HG02852 (cell line): Measurements from ENCODE around the gene SQOR.

ENCODE experiments used
- ATAC-seq: cut with Tn5 transposase; IDR thresholded peaks from one replicate; pipeline ENCODE4 v1.9.1; 2021; ENCODE audit warnings: mild to moderate bottlenecking, moderate library complexity; ENCODE audit not compliant: unreplicated experiment

Gene SQOR

DNA sequence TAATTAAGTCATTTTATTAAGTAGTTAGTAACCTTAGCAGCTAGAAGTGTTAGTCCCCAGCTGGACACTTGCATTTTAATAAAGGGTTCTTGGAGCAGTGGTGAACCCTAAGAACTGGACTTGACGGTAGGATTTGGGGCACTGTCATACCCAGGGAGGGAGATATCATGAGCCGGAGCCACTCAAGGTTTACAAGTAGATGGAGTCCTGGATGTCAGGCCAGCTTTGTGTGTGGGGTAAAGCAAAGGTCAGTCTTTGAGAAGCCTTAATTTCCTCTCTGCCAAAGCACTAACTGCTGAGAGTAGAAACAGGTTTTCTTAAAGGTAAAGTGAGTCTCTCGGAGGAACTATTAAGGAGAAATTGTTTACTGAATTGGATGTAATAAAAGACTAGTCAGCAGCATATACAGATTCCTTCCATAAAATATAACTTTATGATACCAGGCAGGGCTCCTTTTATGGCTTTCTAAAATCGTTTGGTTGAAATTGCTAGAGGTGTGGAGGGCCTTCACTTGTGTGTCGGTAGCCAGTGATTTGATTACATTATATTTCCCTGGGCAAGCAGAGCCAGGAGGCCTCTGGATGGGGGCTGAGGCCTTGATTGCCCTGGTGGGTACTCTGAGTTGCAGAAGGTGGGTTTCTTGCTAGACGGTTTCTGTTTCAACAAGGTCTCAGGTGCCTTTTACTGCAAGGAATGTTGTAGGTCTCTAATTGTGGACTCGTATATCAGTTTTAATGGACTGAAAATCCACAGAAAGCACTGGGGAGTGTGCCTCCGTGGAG, 23.1 kb downstream of the SQOR start:
- no peak for ATAC-seq

GRCh38 chr15:45660231-45660979, 25.6 kb downstream of the SQOR start:
- no peak for ATAC-seq

GRCh38 chr15:45662375-45662774, 27.5 kb downstream of the SQOR start:
- ATAC-seq: no peak

- ATAC-seq: no peak
Observed at GRCh38 chr15:45664451-45664850, 29.6 kb downstream of the SQOR start.

DNA sequence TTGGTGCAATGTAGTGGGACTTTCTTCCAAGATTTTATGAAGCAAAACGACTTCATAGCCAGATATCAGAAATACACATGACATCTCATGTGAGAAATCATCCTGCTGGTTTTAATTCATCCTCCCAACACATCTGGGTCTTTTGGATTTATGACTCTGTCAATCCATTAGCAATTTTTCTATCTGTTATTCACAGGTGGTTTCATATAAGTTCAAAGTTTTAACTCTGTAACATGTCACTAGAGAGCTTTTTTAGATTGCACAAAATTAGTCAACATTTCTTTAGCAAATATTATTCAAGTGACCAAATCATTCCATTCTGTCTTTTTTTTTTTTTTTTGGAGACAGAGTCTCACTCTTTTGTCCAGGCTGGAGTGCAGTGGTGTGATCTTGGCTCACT, 30.4 kb downstream of the SQOR start:
- ATAC-seq: no peak

DNA sequence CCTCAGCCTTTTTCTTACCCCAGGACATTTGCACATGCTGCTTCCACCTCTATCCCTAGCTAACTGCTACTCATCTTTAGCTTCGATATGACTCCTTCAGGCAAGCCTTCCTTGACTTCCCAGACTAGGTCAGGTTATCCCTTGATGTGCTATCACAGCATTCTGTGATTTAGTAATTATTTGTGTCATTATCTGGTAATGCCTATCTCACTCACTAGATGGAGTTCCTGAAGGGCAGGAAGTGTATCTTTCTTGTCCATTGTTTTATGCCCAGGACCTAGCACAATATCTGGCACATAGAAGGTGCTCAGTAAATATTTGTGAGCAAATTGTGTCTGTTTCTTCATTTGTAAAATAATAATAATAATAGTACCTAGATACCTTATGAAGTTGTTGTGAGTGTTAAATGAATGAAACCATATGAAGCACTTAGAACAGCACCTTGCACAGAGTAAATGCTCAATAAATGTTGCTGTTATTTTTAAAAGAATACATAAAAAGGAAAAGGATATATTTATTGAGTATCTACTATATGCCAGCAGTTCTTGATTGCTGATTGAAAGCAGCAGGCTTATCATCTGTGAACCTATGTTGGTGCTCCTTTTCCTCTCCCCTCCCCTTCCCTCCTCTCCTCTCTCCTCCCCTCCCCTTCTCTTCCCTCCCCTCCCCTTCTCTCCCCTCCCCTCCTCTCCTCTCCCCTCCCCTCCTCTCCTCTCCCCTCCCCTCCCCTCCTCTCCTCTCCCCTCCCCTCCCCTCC, 31.5 kb downstream of the SQOR start:
- no peak for ATAC-seq

DNA sequence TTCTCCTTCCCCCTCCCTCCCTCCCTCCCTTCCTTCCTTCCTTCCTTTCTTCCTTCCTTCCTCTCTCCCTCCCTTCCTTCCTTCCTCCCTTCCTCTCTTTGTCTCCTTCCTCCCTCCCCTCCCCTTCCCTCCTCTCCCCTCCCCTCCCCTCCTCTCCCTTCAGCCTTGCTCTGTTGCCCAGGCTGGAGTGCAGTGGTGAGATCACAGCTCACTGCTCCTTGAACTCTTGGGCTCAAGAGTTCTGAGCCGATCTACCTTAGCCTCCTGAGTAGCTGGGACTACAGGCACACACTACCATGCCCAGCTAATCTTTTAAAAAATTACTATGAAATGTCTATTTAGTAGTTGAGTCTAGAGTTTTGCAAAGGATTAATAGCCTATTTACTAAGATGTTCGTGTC, 32.2 kb downstream of the SQOR start:
- no peak for ATAC-seq

DNA sequence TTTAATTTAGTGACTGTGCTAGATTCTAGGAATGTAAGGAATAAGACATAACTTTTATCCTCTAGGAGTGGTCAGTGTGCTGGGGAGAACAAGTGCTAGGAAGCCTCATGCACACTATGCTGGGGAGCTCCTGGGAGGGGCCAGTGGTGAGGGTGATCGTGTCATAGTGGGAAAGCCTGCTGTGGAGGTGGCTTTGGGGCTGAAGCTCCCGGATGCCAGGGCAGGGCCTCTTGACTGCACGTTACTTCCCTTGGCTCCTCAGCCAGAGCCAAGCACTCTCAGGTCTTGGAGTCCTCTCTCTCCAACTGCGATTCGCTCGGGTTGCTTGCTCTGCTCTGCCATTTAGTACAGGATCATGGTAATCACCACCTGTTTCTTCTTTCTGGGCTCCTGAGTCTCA, 33.6 kb downstream of the SQOR start:
- ATAC-seq: no peak

GRCh38 chr15:45669422-45669821, 34.6 kb downstream of the SQOR start:
- no peak for ATAC-seq

DNA sequence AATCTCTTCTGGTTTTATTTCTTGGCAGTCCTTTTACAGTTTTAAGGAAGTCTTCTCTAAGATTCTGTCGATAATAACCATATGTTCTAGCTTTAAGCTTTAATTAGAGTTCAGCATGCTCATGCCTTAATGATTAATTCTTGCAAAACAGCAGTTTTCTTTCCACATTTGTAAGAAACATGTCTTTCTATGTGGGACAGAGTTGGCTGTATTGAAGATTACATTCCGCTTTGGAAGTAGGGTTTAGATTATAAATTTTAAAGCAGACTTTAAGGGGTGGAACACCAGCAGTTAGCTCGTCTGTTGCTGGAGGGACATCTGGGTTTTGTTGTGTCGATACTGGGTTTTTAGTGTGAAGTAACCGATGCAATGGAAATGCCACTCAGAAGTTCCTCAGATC, 35.3 kb downstream of the SQOR start:
- ATAC-seq: no peak

GRCh38 chr15:45670511-45670910, 35.7 kb downstream of the SQOR start:
- ATAC-seq: no peak

- ATAC-seq: no peak
Observed at GRCh38 chr15:45674677-45675076, 39.8 kb downstream of the SQOR start.

DNA sequence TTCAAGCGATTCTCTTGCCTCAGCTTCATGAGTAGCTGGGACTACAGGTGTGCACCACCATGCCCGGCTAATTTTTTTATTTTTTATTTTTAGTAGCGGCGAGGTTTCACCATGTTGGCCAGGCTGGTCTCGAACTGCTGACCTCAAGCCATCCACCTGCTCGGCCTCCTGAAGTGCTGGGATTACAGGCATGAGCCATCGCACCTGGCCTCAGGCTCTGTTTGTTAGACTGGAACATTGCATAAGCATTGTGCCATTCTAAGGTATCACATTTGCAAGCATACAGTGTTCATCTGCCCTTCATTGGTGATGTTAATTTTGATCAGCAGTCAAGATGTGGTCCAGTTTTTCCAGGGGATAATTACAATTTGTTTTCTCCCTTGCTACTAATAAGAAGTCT, 43.0 kb downstream of the SQOR start:
- no peak for ATAC-seq

DNA sequence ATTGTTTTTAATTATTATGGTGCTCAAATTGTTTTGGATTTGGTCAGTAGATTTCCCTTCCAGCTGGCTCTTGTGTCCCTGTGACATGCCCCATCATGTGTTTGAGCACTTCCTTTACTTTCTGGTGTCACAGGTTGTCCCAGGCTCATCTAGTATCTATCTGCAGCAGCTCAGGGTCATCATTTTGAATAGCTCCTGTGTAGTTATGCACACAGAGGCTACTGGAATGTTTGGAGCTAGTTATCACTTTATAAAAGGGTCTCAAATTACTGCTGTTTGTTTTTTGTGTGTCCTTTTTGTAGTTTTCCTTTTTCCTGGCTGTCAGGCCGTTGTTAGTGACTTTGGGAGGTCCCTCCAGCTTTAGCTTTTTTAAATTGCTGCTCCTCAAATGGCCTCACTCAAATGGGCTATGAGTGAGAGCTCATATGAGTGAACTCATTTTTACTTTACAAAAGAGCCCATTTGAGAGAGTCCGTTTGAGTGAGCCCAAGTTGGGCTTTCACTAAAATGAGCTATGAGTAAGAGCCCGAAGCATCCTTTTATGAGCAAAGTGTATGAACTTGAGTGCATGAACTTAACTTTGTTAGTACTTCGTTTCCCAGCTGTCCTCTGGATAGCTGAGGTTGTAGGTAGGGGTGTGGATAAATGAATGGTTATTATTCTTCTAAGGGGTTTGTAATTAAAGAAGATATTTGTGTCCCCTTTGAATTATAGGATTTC, 43.8 kb downstream of the SQOR start:
- ATAC-seq: no peak

GRCh38 chr15:45684533-45684932, 49.7 kb downstream of the SQOR start:
- no peak for ATAC-seq

DNA sequence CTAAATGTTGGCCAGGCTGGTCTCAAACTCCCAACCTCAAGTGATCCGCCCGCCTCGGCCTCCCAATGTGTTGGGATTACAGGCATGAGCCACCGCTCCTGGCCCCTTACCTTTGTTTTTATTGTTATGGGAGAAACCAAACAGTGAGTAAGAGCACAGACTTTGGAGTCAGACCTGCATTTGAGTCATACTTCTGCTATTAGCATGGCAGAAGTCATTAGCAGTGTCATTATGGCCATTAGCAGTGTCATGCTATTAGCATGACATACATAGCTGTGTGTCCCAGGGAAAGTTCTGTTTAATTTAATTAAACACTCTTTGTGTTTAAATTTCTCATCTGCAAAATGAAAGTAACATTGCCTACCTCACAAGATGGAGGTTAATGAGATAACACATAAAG, 54.8 kb downstream of the SQOR start:
- ATAC-seq: no peak

DNA sequence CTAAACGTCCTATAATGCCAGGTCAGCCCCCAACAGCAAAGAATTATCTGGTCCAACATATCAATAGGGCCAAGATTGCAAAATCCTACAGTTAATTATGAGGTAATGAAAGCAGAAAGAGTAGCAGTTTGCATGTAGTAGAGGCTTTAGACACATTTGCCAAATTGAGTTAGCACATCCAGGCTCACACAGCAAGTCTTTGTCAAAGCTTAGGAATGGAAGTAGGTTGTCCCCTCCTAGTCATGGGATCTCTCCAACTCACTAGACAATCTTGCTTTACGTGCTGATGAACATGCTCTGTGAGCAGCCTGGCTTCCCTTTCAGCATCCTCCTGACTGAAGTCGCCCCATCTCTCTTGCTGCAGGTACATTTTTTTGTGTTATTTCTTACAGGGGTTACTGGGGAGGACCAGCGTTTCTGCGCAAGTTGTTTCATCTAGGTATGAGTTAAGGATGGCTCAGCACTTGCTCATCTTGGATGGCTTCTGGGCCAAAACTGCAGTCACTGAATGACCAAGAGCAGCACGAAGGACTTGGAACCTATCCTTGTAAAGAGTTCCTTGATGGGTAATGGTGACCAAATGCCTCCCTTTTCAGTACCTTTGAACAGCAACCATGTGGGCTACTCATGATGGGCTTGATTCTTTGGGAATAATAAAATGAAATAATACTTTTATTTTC, 55.9 kb downstream of the SQOR start:
- no peak for ATAC-seq

DNA sequence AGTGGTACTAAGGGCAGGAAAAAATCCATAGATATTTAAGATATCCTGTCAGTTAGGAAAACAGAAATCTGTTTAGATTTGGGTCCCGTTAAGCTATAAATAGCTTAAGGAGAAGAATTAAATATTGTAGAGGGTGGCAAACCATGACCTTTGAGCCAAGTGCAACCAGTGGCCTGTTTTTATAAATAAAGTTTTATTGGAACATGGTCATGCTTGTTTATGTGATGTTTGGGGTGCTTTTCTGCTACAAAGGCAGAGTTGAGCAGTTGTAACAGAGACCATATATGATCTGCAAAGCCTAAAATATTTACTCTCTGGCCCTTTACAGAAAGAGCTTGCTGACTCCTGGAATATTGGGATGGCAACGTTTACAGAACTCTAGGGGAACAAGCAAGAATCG, 66.3 kb downstream of the SQOR start:
- no peak for ATAC-seq

- no peak for ATAC-seq
Observed at GRCh38 chr15:45702041-45702440, 67.2 kb downstream of the SQOR start.

- ATAC-seq: no peak
Observed at GRCh38 chr15:45703670-45704328, 69.0 kb downstream of the SQOR start.
